ENCODE results near the gene XRCC5. TPM values are rescaled to one million over a fixed set of nuclear protein-coding genes. Genes with fewer than 3 reads are reported as not detected.
"Not testable (repeated sequence)": the region's sequence is repeated elsewhere in the genome, so short reads cannot be mapped to it uniquely, and the experiment has no call there.

Gene XRCC5
- polyA plus RNA-seq, 3 donors: 299 to 318 (median 316) TPM

DNA sequence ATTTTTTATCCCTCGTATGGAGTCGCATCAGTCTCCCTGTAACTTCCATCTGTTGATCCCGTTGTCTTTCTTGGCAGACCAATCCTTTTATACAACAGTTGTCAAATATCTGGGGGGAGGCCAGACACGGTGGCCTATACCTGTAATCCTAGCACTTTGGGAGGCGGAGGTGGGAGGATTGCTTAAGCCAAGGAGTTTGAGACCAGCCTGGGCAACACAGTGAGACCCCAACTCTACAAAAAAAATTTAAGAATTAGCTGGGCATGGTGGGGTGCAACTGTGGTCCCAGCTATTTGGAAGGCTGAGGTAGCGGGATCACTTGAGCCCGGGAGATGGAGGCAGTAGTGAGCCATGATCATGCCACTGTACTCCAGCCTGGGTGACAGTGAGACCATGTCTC is 2.0 kb downstream of the XRCC5 start:
- no peak for DNase-seq

DNA sequence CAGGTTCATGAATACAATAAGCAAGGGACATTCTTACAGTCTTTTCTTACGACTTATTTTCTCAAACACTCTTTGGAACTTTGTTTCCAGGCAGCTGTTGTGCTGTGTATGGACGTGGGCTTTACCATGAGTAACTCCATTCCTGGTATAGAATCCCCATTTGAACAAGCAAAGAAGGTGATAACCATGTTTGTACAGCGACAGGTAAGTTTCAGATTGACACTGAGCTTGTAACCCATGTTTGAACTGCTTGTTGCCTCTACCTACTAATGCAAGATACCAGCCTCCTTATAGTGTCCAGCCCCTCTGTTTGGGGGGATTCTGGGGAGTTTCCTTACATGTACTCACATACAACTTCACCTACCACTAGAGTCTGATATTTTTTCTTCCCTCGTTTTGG is 3.8 kb downstream of the XRCC5 start:
- no peak for DNase-seq

DNA sequence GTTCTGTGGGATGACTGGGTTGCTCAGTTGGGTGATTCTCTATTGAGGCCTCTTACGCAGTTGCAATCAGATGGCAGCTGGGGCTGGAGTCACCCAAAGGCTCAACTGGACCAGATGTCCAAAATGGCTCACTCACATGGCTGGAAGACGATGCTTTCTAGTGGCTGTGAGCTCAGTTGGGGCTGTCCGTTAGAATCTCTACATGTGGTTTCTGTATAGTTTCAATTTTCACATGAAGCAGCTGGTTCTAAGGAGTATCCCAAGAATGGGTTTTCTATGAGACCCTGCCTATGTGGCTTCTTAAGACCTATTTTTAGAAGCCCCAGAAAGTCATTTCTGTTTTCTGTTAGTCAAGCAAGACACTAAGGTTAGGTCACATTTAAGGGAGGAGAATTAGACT is 4.4 kb downstream of the XRCC5 start:
- DNase-seq: no peak

DNA sequence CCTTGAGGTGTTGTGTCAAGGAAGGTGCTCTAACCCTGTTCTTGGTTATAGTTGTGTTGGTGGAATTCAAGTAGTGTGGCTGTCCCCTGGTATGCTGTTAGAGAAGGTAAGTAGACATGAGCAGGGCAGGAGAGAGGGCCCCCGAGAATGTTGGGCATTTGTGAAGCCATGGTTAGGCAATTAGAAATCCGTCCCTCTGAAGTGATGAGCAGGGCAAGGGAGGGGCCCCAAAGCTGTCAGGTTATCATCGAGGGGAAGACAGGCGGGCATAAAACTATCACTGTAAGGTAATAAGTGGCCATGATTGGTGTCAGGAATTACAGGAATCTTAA is 5.2 kb downstream of the XRCC5 start:
- no peak for DNase-seq

DNA sequence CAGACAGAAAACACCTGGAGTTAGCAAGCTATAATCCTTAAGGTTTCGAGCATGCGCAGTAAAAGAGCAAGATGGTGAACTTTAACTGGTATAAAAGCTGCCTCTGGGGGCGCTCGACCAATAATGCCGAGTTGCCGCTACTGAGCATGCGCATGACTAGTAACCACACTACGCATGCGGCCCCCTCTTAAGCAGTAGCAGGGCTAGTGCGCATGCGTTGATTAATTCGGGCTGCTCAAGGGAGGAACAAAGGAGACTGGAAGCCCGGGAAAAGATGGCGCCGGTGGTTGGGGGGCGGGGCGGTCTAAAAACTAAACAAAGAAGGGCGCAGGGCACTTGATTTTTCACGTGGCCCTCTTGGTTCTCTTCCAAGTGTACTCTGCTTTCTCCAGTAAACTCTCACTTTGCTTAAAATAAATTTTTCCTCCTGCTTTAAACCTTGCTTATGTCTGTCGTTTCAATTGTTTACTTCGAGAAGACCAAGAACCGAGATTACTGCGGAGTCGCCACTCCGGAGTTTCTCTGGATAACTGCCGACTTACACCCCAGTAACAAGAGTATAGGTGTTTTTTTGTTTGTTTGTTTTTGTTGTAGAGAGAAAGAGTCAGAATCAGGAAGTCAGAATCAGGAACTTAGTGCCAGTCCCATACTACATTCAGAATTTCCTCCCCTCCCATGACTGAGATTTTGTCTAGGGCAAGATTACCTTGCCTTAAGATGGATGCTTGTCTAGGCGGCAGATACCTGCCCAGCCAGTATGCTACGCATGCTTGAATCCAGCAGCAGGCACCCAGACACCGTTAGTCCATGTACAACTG is 5.8 kb downstream of the XRCC5 start:
- peak; percentile 99 for DNase-seq

DNA sequence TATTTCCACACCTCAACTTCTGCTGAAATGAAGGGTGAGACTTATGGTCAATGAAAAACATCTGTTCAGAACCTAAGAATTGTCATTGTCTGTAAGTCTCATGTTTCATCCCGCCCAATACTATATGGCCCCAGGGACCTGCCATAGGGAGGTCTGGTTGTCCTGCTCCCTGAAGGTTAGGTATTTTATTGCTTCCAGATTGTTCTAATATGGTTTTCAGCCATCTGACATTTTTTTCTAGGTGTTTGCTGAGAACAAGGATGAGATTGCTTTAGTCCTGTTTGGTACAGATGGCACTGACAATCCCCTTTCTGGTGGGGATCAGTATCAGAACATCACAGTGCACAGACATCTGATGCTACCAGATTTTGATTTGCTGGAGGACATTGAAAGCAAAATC is 7.3 kb downstream of the XRCC5 start:
- DNase-seq: no peak

DNA sequence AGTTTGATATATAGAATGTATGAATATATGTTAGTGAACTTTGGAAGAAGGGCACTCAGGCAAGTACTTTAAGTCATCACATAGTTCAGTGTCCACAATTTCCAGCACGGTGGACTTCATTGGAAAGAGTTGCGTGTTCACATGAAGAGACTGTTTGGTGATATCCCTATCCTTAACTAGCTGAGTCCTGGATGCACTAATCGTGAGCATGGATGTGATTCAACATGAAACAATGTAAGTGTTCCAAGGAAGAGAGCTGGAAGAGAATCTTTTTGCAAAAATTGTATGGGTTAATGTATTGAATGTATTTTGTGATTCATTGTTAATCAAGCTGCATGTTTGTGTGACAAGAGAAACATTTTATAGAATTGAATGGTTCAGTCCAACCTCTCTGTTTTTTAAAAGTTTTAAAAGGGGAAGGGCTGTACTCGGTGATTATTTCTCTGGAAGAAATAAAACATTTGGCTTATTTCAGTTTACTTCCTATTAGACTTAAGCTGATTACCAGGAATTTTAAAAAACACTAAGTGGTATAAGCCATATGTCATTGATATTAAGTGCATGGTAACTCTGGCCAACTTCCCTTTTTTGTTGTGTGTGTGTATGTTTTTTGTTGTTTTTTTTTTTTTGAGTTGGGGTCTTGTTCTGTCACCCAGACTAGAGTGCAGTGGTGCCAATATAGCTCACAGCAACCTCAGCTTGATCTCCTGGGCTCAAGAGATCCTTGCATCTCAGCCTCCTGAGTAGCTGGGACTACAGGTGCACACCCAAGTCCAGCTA is 8.6 kb downstream of the XRCC5 start:
- DNase-seq: no peak

DNA sequence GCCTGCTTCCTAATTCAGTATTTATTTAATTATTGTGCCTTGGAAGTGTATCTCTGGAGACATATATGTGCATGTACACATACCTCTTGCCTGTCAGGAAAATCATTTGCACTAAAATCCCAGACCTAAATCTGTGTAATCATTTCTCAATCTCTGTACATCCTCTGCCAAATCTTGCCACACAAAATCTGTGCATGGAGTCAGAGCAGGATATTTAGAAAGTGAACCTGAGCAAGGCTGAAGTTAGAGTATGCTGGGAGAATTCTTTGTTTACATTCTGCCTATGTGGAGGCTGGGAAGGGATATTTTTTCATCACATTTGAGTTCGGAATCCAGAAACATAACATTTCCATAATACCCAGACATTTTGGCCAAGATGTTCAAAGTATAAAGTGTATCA is 9.3 kb downstream of the XRCC5 start:
- no peak for DNase-seq

DNA sequence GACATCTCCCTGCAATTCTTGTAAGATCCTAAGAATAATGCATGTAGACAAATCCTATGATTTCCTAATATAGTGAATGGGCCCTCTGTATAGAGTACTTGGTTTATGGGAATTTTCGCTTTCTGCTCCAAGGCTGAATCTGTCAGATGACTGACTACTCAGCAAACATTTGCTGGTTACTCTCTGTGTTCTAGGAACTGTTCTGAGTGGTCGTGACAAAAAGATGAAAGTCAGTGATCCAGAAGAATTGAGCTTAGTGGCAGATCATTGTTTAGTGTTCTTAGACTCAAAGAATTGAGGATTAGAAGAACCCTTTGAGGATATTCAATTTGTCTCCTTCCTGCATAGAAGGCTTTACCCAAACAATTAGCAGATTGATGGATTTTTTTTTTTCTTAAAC is 10.0 kb downstream of the XRCC5 start:
- no peak for DNase-seq

DNA sequence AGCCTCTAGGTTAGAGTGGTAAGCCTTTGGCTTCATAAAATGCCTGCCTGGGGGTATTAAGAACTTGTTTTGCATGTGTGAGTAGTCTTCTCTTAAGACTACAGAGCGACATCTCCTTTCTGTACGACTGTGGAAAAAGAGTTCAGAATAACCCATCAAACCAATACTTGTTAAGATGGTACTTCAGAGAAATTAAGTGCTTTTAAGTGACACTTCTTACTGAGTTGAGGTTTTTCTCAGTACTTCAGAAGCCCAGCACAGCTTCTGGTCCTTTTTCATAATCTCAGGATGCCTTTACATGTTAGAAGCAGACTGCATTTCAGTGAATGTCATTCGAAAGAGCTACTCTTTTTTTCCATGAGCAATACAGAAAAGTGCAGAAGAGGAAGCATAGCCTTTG is 10.8 kb downstream of the XRCC5 start:
- DNase-seq: no peak

DNA sequence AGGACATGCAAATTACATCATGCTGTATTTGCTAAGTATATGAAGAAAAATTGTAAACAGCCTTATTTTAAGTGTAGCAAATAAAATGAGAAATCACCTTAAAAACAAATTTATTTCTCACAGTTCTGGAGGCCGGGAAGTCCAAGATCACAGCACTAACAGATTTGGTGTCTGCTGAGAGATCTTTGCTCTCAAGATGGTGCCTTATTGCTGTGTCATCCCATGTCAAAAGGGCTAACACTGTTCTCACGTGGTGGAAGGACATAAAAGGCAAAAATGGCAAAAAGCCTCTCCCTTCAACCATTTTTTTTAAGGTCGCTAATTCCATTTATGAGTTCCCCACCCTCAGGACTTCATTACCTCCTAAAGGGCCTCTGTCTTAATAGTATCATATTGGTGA is 12.1 kb downstream of the XRCC5 start:
- no peak for DNase-seq

DNA sequence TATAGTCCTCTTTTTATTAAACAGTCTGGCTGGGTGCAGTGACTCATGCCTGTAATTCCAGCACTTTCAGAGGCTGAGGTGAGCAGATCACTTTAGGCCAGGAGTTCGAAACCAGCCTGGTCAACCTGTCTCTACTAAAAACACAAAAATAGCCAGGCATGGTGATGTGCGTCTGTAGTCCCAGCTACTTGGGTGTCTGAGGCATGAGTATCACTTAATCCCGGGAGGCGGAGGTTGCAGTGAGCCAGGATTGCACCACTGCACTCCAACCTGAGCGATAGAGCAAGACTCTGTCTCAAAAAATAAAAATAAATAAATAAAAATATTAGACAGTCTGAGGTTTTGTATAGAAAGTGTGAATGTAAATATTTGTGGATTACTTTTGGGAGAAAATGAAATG is 17.8 kb downstream of the XRCC5 start:
- DNase-seq: no peak

DNA sequence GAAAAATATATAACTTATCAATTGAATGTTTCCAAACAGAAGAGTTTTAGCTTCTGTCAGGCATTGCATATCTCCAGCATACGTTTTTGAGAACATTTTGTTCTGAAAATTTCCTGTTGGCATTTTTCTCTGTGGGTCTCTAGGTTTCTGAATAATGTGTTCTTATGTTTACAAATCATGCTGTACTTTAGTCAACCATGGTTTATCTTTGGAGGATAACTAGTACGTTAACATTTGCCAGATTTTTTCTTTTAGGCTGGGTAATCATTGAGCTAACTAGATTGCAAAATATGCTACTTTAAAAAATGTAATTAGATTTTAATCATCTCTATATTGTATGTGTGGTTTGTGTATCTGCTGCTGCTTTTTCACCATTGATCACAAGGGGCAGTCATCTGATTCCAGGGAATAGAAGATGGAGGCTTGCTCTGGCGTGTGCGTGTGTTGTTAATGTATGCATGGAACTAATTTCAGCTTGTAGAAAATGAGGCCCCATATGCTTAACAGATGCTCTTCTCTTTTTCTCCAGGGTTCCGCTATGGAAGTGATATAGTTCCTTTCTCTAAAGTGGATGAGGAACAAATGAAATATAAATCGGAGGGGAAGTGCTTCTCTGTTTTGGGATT is 21.3 kb downstream of the XRCC5 start:
- DNase-seq: no peak

DNA sequence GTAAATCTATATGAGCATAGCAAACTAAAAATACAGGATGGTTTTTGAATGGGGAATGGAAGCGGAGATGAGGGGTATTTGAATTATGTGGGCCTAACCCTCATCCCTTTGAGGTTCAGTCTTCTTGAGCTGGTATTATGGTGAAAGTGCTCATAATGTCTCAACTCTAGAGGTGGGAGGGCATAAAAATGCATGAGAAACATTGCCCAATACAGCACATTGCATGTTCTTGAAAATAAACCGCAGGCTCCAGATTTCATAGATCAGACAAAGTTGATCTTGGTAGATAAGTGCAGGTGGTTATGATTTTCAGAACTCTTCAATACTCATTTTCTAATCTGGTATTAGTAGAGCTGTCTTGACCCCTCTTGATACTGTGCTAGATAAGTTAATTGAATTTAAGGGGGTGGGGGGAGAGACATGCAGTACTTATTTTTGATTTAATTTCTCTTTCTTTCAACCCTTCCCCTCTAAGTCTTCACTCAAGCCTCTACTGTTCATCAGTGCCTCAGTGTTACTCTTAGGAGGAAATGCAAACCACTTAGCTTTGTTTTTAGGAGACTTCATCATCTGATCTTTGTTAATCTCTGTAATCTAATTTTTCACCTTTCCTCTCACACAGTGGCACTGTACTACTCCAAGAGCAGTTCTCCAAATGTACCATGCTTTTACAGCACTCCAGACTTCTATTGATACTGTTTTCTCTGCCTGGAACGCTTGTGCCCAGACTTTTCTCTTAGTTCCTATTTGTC is 22.2 kb downstream of the XRCC5 start:
- DNase-seq: no peak

DNA sequence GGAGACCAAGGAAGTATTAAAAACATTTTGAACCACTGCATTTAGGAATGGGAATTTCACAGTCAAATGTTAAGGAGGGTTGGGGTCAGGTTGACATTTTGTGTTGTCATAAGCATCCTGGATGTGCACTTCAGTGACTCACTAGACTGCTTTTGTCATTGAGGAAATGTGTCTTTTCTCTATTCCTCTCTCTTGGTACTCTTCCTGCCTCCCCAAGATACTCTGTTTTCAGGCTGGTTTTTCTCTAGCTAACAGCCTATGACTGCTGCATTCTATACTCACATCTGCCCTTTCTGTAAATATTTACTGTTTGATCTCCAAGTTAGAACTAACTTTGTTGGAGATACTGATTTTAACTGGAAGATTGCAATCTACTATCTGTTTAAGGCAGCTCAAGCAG is 23.4 kb downstream of the XRCC5 start:
- no peak for DNase-seq

DNA sequence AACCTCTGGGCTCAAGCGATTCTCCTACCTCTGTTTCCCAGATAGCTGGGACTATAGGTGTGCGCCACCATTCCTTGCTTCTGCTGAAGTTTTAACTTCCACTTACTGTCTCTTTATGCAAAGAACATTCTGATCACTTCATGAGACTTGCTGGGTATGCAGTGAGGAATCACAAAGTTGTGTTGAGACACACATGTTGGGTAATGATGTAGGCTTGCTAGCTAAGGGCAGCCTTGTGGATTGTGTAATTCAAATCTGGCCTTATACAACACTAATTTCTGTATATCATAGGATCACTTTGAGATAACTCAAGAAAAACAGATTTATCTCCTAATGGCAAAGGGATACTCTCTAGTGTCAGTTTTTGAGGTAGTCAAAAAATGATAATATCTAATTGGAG is 24.2 kb downstream of the XRCC5 start:
- DNase-seq: no peak

DNA sequence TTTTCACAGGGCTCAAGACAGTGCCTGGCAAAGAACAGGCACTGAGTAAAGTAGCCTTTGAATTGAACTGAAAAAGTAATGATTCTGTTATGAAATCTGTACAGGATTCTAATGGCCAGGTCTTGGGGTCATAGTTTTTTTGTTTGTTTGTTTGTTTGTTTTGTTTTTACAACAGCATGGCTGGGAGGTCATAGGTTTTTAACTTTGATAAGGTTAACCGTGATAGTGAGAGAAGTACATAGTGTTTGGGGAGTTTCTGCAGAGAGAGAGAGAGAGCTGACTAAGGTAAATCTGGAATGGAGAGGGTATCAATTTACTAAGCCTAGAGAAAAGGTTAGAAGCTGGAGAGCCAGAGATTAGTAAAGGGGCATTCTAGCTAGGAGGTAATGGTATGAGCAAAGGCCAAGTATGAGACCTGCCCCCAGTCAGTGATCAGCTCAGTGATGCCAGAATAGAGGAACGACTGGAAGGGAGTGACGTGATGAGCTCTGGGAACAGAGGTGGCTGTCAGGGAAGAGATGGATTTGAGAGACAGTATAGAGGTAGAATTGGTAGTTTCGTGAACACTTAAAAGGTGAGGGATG is 25.9 kb downstream of the XRCC5 start:
- DNase-seq: no peak

DNA sequence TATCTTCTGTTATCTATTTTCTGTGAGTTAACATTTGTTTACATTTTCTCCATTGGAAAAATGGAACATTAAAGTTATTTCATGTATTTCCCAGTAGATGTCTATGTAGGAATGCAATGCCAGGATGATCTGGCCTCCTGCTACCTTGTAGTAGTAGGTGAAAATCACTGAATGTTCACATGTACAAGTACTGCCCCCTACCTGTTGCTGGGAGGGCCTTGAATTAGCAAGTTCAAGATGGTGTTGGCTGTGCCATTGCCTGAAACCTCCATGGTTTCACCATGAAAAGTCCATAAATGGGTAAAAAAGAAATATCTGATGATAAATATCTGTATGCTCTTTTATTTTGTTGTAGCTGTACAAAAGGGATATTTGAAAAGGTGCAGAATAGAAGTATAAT is 30.7 kb downstream of the XRCC5 start:
- DNase-seq: no peak

DNA sequence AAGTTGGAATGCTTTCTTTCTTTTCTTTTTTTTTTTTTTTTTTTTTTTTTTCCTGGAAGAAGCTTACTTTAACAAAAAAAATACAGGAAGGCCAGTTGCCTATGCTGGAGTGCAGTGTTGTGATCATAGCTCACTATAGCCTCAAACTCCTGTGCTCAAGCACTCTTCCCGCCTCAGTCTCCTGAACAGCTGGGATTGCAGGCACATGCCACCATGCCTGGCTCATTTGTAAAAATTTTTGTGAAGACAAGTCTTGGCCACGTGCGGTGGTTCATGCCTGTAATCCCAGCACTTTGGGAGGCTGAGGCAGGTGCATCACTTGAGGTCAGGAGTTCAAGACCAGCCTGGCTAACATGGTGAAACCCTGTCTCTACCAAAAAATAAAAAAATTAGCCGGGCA is 32.4 kb downstream of the XRCC5 start:
- not testable (repeated sequence) for DNase-seq

DNA sequence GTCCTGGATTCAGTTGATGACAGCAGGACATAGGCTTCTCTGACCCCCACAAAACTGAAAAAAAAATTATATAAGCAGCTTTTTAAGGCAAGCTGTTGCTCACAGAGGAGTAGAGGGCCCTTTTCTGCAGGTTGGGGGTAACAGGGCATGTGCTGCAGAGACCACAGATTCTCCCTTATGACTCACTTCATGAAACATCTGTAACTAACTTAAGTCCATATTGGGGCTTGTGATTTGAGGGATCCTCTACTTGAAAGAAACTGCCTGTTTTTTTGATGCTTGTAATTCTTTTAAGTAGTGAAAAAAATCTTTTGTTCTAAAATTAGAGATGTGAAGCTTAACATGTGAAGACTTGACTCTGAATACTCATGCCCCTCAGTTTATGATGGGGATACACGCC is 33.4 kb downstream of the XRCC5 start:
- DNase-seq: no peak

DNA sequence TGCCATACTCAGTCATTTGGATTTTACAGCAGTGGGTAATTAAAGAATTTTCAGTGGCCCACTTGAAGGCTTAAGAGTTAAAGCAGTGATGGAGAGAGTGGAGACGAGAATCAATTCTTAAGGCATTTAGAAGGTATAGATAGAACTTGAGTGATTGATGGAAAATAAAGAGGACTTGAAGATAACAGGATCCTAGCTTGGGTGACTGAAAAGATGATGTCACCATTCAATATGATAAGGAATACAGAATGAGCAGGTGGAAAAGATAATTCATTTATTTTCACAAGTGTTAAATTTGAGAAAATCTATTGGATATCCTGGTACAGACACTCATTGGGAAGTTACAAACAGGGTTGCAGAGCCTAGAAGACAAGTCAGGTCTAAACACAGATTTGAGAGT is 35.2 kb downstream of the XRCC5 start:
- DNase-seq: no peak

DNA sequence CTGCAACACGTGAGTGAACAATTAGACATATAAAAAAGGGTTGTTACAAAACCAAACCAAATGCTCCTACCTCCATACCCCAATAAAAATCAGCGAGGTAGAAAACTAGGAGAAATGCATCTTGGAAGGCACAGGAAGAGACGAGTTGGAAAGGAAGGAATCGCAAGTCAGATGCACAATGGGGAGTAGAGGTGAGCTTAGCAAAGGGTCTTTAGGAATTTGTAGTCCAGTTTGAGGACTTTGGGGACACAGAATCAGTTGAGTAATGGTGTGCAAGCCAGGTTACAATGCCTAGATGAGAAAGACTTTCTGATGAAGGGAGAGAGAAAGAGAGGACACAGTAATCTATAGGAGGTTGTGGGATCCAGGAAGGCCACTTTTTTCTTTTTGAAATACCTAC is 35.7 kb downstream of the XRCC5 start:
- no peak for DNase-seq
